IMR-90 (cell line): Measurements from ENCODE around the gene ALPP. TPM values are rescaled to one million over a fixed set of nuclear protein-coding genes. Genes with fewer than 3 reads are reported as not detected.

Experiments
- ATAC-seq: fragments of 200-7000 bp; cut with Tn5 transposase; 2 replicates; pipeline ENCODE4 v1.9.1; 2020; ENCODE audit warnings: low read depth, mild to moderate bottlenecking, moderate library complexity
- BruUV-seq: library from RNA; stranded (reverse); fragments of 400-500 nt; replicated peaks from 2 replicates; lab custom pipeline; 2021; lab: Mats Ljungman, UMichigan
- CTCF ChIA-PET: fragments of 300-600 bp; formaldehyde crosslinking; extraction: SDS; loops from one replicate; lab custom pipeline; 2021; ENCODE audit warnings: antibody characterized with exemption; lab: Yijun Ruan, JAX
- POLR2A ChIA-PET: fragments of 300-600 bp; sonication (Branson Sonifier 250); formaldehyde crosslinking; loops from one replicate; lab custom pipeline; 2022; ENCODE audit warnings: antibody characterized with exemption; ENCODE audit not compliant: unreplicated experiment; lab: Charles Lee
- DNase-seq: peaks from one replicate; pipeline ENCODE4 v3.0.0; 2013
- H2AFZ ChIP-seq: replicated peaks from 2 replicates; pipeline ENCODE3; 2013; ENCODE audit warnings: low read length, mild to moderate bottlenecking; ENCODE audit not compliant: poor library complexity
- H2AK5ac ChIP-seq: 2 replicates; pipeline ENCODE4 v1.6.1; 2013; ENCODE audit warnings: low read depth, low read length, inconsistent platforms
- H2AK9ac ChIP-seq: replicated peaks from 2 replicates; pipeline ENCODE3; 2013; ENCODE audit warnings: mild to moderate bottlenecking, low read depth, low read length, moderate library complexity; ENCODE audit not compliant: poor library complexity
- H2BK120ac ChIP-seq: 2 replicates; pipeline ENCODE4 v1.6.1; 2013; ENCODE audit warnings: low read depth, low read length, inconsistent platforms
- H2BK15ac ChIP-seq: 3 replicates; pipeline ENCODE4 v1.6.1; 2013; ENCODE audit warnings: low read depth, low read length, inconsistent platforms
- H2BK20ac ChIP-seq: 2 replicates; pipeline ENCODE4 v1.6.1; 2013; ENCODE audit warnings: low read depth, mild to moderate bottlenecking, inconsistent platforms, low read length, moderate library complexity
- H2BK5ac ChIP-seq: 2 replicates; pipeline ENCODE4 v1.6.1; 2013; ENCODE audit warnings: mild to moderate bottlenecking, low read depth, low read length, inconsistent platforms; ENCODE audit not compliant: poor library complexity, severe bottlenecking
- H3K14ac ChIP-seq: replicated peaks from 2 replicates; pipeline ENCODE4 v1.6.1; 2013; ENCODE audit warnings: low read depth, low read length, inconsistent platforms
- H3K18ac ChIP-seq: 2 replicates; pipeline ENCODE4 v1.6.1; 2013; ENCODE audit warnings: low read depth, low read length, control low read depth
- H3K23ac ChIP-seq: 2 replicates; pipeline ENCODE4 v1.6.1; 2013; ENCODE audit warnings: low read depth, low read length, inconsistent platforms
- H3K27ac ChIP-seq: 2 replicates; pipeline ENCODE4 v1.5.1; 2013; ENCODE audit warnings: mild to moderate bottlenecking, control low read depth, low read length; ENCODE audit not compliant: insufficient read depth
- H3K27me3 ChIP-seq: 2 replicates; pipeline ENCODE4 v1.6.1; 2013; ENCODE audit warnings: low read length; ENCODE audit not compliant: control insufficient read depth, insufficient read depth
- H3K36me3 ChIP-seq: 2 replicates; pipeline ENCODE4 v1.6.1; 2013; ENCODE audit warnings: low read length, mixed read lengths; ENCODE audit not compliant: control insufficient read depth, insufficient read depth
- H3K4ac ChIP-seq: 2 replicates; pipeline ENCODE4 v1.6.1; 2013; ENCODE audit warnings: low read depth, low read length, inconsistent platforms
- H3K4me1 ChIP-seq: 2 replicates; pipeline ENCODE4 v1.6.1; 2013; ENCODE audit warnings: low read length, mixed read lengths; ENCODE audit not compliant: control insufficient read depth, insufficient read depth
- H3K4me2 ChIP-seq: 2 replicates; pipeline ENCODE4 v1.6.1; 2013; ENCODE audit warnings: low read depth, mild to moderate bottlenecking, control low read depth, low read length, moderate library complexity
- H3K4me3 ChIP-seq: 2 replicates; pipeline ENCODE4 v1.5.1; 2013; ENCODE audit warnings: low read depth, mild to moderate bottlenecking, control low read depth, low read length, moderate library complexity; ENCODE audit not compliant: insufficient read depth
- H3K56ac ChIP-seq: 2 replicates; pipeline ENCODE4 v1.6.1; 2013; ENCODE audit warnings: low read length, inconsistent platforms; ENCODE audit not compliant: insufficient read depth; ENCODE audit errors: extremely low read depth
- H3K79me1 ChIP-seq, 2 experiments: 2 replicates each; pipeline ENCODE4 v1.6.1; 2013; ENCODE audit warnings: low read length in 2 of 2, inconsistent platforms in 1 of 2, low read depth in 1 of 2
- H3K9ac ChIP-seq: 2 replicates; pipeline ENCODE4 v1.6.1; 2013; ENCODE audit warnings: low read depth, low read length, control low read depth
- H3K9me1 ChIP-seq: 2 replicates; pipeline ENCODE4 v1.6.1; 2013; ENCODE audit warnings: low read length, inconsistent platforms; ENCODE audit not compliant: insufficient read depth
- H3K9me3 ChIP-seq: 2 replicates; pipeline ENCODE4 v1.6.1; 2013; ENCODE audit warnings: low read length; ENCODE audit not compliant: control insufficient read depth, insufficient read depth
- H4K20me1 ChIP-seq: 2 replicates; pipeline ENCODE4 v1.6.1; 2013; ENCODE audit warnings: low read length, inconsistent platforms; ENCODE audit not compliant: insufficient read depth
- H4K5ac ChIP-seq: 2 replicates; pipeline ENCODE4 v1.6.1; 2013; ENCODE audit warnings: mild to moderate bottlenecking, low read depth, low read length, control low read depth
- H4K8ac ChIP-seq, 2 experiments: 2 replicates each; pipeline ENCODE4 v1.6.1; 2013; ENCODE audit warnings: low read depth in 2 of 2, low read length in 2 of 2, control low read depth in 1 of 2, inconsistent platforms in 1 of 2
- H4K91ac ChIP-seq: 2 replicates; pipeline ENCODE4 v1.6.1; 2013; ENCODE audit warnings: low read depth, low read length, inconsistent platforms; ENCODE audit not compliant: insufficient read depth
- BHLHE40 ChIP-seq: fragments of 150-350 bp; IDR thresholded peaks from 2 replicates; pipeline ENCODE4 v1.6.1; 2016; ENCODE audit warnings: mild to moderate bottlenecking, low read depth, low read length
- CEBPB ChIP-seq: IDR thresholded peaks from 2 replicates; pipeline ENCODE4 v1.6.1; 2012; ENCODE audit warnings: low read depth, low read length, improper control_type of control experiment
- CHD1 ChIP-seq: IDR thresholded peaks from 2 replicates; pipeline ENCODE4 v1.6.1; 2012; ENCODE audit warnings: low read depth, low read length, improper control_type of control experiment
- CTCF ChIP-seq: conservative IDR thresholded peaks from 2 replicates; pipeline ENCODE4 v1.5.1; 2012; ENCODE audit warnings: mild to moderate bottlenecking, low read depth, low read length, improper control_type of control experiment
- ELK1 ChIP-seq: fragments of 150-350 bp; IDR thresholded peaks from 2 replicates; pipeline ENCODE4 v1.6.1; 2016; ENCODE audit warnings: low read depth, mild to moderate bottlenecking, low read length, moderate library complexity, borderline replicate concordance
- FOS ChIP-seq: fragments of 150-350 bp; IDR thresholded peaks from 2 replicates; pipeline ENCODE4 v1.6.1; 2016; ENCODE audit warnings: low read depth, low read length
- MAFK ChIP-seq: IDR thresholded peaks from 2 replicates; pipeline ENCODE4 v1.6.1; 2012; ENCODE audit warnings: low read depth, low read length, improper control_type of control experiment
- MAZ ChIP-seq: IDR thresholded peaks from 2 replicates; pipeline ENCODE4 v1.6.1; 2012; ENCODE audit warnings: low read depth, mild to moderate bottlenecking, low read length, improper control_type of control experiment, moderate library complexity, borderline replicate concordance
- MXI1 ChIP-seq: IDR thresholded peaks from 2 replicates; pipeline ENCODE4 v1.6.1; 2012; ENCODE audit warnings: low read depth, mild to moderate bottlenecking, low read length, moderate library complexity, borderline replicate concordance
- NFE2L2 ChIP-seq: fragments of 150-350 bp; IDR thresholded peaks from 2 replicates; pipeline ENCODE4 v1.6.1; 2016; ENCODE audit warnings: low read depth, mild to moderate bottlenecking, low read length
- POLR2A ChIP-seq: IDR thresholded peaks from 2 replicates; pipeline ENCODE4 v1.6.1; 2012; ENCODE audit warnings: mild to moderate bottlenecking, low read depth, low read length
- RAD21 ChIP-seq: IDR thresholded peaks from 2 replicates; pipeline ENCODE4 v1.6.1; 2012; ENCODE audit warnings: low read length, improper control_type of control experiment
- RCOR1 ChIP-seq: IDR thresholded peaks from 2 replicates; pipeline ENCODE4 v1.6.1; 2012; ENCODE audit warnings: mild to moderate bottlenecking, low read length, improper control_type of control experiment; ENCODE audit not compliant: insufficient replicate concordance
- RFX5 ChIP-seq: IDR thresholded peaks from 2 replicates; pipeline ENCODE4 v1.8.0; 2012; ENCODE audit warnings: low read depth, mild to moderate bottlenecking, low read length, moderate library complexity
- SMC3 ChIP-seq: fragments of 150-350 bp; IDR thresholded peaks from 2 replicates; pipeline ENCODE4 v1.6.1; 2016; ENCODE audit warnings: low read depth, mild to moderate bottlenecking, antibody characterized with exemption, low read length, moderate library complexity
- USF2 ChIP-seq: fragments of 150-350 bp; IDR thresholded peaks from 2 replicates; pipeline ENCODE4 v1.6.1; 2017; ENCODE audit warnings: mild to moderate bottlenecking, antibody characterized with exemption, low read length, low read depth
- WGBS, 2 experiments: methylation state at CpG; one replicate each; pipeline versions ENCODE4 v1.1.5 to v1.1.7; 2013; ENCODE audit warnings: missing lambda C conversion rate in 2 of 2; ENCODE audit not compliant: insufficient read length in 1 of 2; ENCODE audit errors: extremely low coverage in 2 of 2; 5-methylcytosine and 5-hydroxymethylcytosine counted together
- dilution Hi-C: fragments of 300-500 bp; cut with HindIII; formaldehyde crosslinking; loops from one replicate; pipeline ENCODE4 v1.14.3; 2018; ENCODE audit warnings: low sequenced_read_pairs; ENCODE audit not compliant: unreplicated experiment
- in situ Hi-C: fragments of 300-500 bp; cut with MboI; formaldehyde crosslinking; loops from 3 replicates; pipeline ENCODE4 v1.14.3; 2019; ENCODE audit warnings: low sequenced_read_pairs, inconsistent platforms, mixed read lengths
- intact Hi-C: fragments of 100-400 bp; cut with micrococcal nuclease; formaldehyde crosslinking; loops from 2 replicates; pipeline ENCODE4 v1.10.0; 2022
- polyA plus RNA-seq, 3 experiments: library from polyadenylated mRNA; depleted of rRNA; stranded (reverse); fragments of >200 nt; gene quantifications; 2 replicates each; pipeline ENCODE4 v1.2.3, GENCODE V29; 2012; ENCODE audit warnings: low replicate concordance in 1 of 3
- total RNA-seq: library from RNA; depleted of rRNA; stranded (reverse); fragments of >200 nt; gene quantifications from 2 replicates; pipeline ENCODE4 v1.2.3, GENCODE V29; 2012

Gene ALPP
- total and polyA plus RNA-seq, 2 of the 4 experiments (the other 2 are of a cell fraction), result not detected

GRCh38 chr2:232353660-232354059 is 24.9 kb upstream of the ALPP start:
- POLR2A ChIA-PET, result no interaction called here
- BruUV-seq, result no TSS peak
- intact Hi-C loops (no loop called here), in situ Hi-C loops (no loop called here), dilution Hi-C loops (no loop called here)
- no peaks in the 10 kb centered on the region for H3K36me3 ChIP-seq
- no peak overlapping the region for H3K4me2 ChIP-seq
- no peak overlapping the region for H3K9ac ChIP-seq
- H3K4me1 ChIP-seq, result no peaks in the 10 kb centered on the region
- H3K27ac ChIP-seq, result no peak overlapping the region
- H3K23ac ChIP-seq, result no peak overlapping the region
- H3K14ac ChIP-seq, result no peak overlapping the region
- no peak overlapping the region for H2AK5ac ChIP-seq
- H3K4ac ChIP-seq, result no peak overlapping the region
- peaks cover 44% of the 10 kb centered on the region for H3K27me3 ChIP-seq
- 87% methylated on average over 4 of the region's 7 CpGs; no CpG with 5 or more reads in 1 of the 2 experiments for WGBS, 2 experiments
- CTCF ChIA-PET, result no interaction called here
- no peaks in the 10 kb centered on the region for H3K9me1 ChIP-seq
- no peak overlapping the region for H2AK9ac ChIP-seq
- no peak overlapping the region for H4K91ac ChIP-seq
- no peak overlapping the region for H2AFZ ChIP-seq
- no peak overlapping the region for H4K8ac ChIP-seq
- no peaks in the 10 kb centered on the region for H4K20me1 ChIP-seq
- H4K5ac ChIP-seq, result no peak overlapping the region
- no peak overlapping the region for H3K18ac ChIP-seq
- no peak for ATAC-seq
- H3K79me1 ChIP-seq, result no peaks in the 10 kb centered on the region
- H2BK15ac ChIP-seq, result no peak overlapping the region
- no peak overlapping the region for H3K4me3 ChIP-seq
- H2BK20ac ChIP-seq, result no peak overlapping the region
- no peak overlapping the region for H3K56ac ChIP-seq
- no peak overlapping the region for H2BK5ac ChIP-seq
- H2BK120ac ChIP-seq, result no peak overlapping the region
- no peaks in the 10 kb centered on the region for H3K9me3 ChIP-seq
- TF ChIP-seq CTCF (no peak), SMC3 (no peak), CHD1 (no peak), MAFK (no peak), FOS (no peak), NFE2L2 (no peak), CEBPB (no peak), RFX5 (no peak), ELK1 (no peak), RCOR1 (no peak), BHLHE40 (no peak), POLR2A (no peak), MAZ (no peak), MXI1 (no peak), RAD21 (no peak), USF2 (no peak)
- no peak for DNase-seq
